ENCODE data around the gene EEF2K.

- TF ChIP-seq CTCF (IDR thresholded peaks at IDR 0.05) (no peak), POLR2AphosphoS5 (IDR thresholded peaks at IDR 0.05) (no peak)
These were observed 90.4 kb downstream of the EEF2K start for GRCh38 chr16:22296225-22297113.
